C4-2B (cell line): ENCODE measurements around the gene LEFTY1.

Experiments
- H3K27ac ChIP-seq: fragments of 450-650 bp; 2 replicates; pipeline ENCODE4 v1.5.1; 2017
- CTCF ChIP-seq: fragments of 450-650 bp; conservative IDR thresholded peaks from 2 replicates; pipeline ENCODE4 v1.5.1; 2017; ENCODE audit warnings: mild to moderate bottlenecking
- ZFX ChIP-seq: fragments of 450-650 bp; IDR thresholded peaks from 2 replicates; pipeline ENCODE4 v1.6.1; 2017

Gene LEFTY1

GRCh38 chr1:225918280-225918679 lies 29.3 kb upstream of the LEFTY1 start:
- no peak overlapping the region for H3K27ac ChIP-seq
- TF ChIP-seq ZFX (no peak), CTCF (no peak)

GRCh38 chr1:225917536-225917935 lies 28.6 kb upstream of the LEFTY1 start:
- H3K27ac ChIP-seq, result no peak overlapping the region
- no peak for TF ChIP-seq ZFX
- TF ChIP-seq CTCF, result no peak

DNA sequence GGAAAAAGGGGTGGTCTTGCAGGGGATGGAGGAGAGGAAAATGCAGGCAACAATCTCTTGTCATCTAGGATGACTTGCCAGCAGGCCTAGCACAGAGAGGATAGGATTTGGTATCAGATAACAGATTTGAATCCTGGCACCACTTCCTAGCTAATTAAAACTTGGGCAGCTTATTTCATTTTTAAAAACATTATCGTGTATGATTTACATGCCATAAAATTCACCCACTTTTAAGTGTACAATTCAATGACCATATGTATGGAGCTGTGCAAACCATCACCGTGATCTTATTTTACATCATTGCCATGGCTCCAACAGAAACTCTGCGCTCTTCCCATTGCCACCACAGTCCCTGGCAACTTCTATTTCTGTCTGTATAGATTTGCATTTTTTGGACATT lies 28.2 kb upstream of the LEFTY1 start:
- TF ChIP-seq ZFX, result no peak
- TF ChIP-seq CTCF, result no peak
- H3K27ac ChIP-seq, result no peak overlapping the region

- TF ChIP-seq CTCF (no peak), ZFX (no peak)
- no peak overlapping the region for H3K27ac ChIP-seq
Observed at GRCh38 chr1:225915538-225915991, 26.6 kb upstream of the LEFTY1 start.

DNA sequence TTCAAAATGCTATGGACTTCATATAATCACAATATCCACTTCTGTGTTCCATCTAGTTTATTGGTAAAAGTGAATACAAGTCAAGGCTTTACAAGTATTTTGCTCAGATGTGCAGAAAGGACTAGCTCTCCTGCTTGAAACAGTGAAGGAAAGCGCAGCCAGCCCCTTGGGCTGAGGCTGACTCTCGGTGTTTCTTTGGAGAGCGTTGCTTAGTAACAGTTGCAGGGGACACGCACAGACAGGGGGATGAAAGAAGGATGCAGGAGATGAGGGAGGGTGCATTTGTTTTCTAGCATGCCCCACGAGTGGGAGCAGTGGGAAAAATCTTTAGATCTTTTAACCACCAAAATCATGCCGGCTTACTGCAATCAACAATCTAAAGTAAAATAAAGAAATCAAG lies 26.0 kb upstream of the LEFTY1 start:
- no peak overlapping the region for H3K27ac ChIP-seq
- no peak for TF ChIP-seq CTCF
- TF ChIP-seq ZFX, result no peak

DNA sequence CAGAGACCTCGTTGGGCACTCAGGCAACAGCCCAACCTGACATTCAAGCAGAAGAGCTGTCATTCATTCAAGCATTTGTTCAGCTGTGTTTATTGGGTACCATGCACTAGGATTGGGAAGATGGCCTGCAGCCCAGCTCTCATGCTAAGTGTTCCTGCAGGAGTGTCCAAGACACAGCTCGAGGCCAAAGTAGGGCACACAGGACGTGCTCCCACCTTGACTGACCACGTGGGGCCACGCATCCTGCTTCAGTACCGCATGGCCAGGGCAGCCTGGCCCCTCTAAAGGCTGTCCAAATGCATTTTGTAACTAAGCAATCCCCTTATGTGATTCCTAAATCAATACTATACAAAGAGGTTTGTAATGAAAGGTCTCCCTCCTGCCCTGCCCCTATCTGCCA lies 25.4 kb upstream of the LEFTY1 start:
- no peak for TF ChIP-seq CTCF
- TF ChIP-seq ZFX, result no peak
- no peak overlapping the region for H3K27ac ChIP-seq

GRCh38 chr1:225911191-225912130 lies 22.5 kb upstream of the LEFTY1 start:
- H3K27ac ChIP-seq, result no peak overlapping the region
- TF ChIP-seq CTCF, result peak; percentile 87
- TF ChIP-seq ZFX, result no peak
